Stimulated activated CD4-positive, alpha-beta T cell treated with anti-CD3 and anti-CD28 coated beads, TNF-alpha, amount 100 ng/mL, for 1 hour (primary cell): ENCODE data around the gene ATP11A.

Experiments
- DNase-seq, 3 donors: peaks; one replicate each; pipeline ENCODE4 v3.0.0-alpha.2; 2020; ENCODE audit warnings: low read depth in 3 of 3, low spot score in 1 of 3

The ATP11A gene

GRCh38 chr13:112756967-112757758, 67.3 kb downstream of the ATP11A start:
- DNase-seq, result no peak

DNA sequence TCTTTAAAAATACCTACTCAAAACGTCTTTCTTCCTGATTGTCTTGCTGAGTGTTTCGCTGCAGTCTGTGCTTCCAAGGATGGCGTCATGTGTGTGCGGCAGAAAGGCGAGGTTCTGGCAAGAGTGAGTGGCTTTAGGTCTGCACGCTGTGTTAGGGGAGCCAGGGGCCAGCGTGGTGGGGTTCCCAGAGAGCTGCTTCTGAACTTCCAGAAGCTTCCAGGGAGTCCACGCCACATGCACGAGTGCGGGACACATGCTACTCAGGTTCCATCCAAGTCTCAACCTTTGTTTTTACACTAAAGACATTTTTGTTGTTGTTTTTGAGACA, 67.9 kb downstream of the ATP11A start:
- no peak for DNase-seq

DNA sequence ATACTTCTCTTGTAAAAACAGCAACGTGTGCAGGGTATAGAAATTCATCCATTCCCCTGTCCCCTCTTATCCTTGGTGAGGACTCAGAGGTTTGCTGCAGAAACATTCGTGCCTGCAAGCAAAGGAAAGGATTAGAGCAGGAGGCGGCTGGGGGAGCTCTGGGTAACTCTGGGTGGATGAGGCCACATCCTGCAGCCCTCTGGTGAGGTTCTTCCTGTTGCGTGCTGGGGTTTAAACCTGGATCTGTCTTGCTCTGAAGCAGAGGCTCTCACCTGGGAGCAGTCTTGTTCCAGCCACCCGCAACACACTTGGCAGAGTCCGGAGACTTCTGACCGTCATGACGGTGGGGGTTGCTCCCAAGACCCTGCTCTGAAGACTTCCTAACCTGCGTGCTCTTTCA, 69.2 kb downstream of the ATP11A start:
- DNase-seq, result no peak

GRCh38 chr13:112759827-112760226, 70.0 kb downstream of the ATP11A start:
- no peak for DNase-seq

DNA sequence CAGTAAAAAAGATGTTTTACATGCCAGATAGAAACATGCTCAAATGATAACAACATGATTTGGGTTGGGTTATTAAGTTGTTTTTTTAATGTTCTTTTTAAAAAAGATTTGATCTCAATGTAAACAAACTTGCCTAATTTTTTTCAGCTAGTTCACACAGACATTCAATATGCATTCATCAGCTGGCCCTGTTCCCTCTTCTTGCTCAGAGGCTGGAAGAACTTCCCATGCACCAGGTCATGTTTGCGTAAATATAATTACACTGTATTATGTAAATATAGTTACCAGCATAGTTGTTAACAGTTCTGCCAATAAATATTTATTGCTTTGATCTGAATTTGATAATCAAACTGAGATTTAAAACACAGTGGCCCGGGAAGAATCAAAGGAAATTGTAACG, 70.6 kb downstream of the ATP11A start:
- no peak for DNase-seq

DNA sequence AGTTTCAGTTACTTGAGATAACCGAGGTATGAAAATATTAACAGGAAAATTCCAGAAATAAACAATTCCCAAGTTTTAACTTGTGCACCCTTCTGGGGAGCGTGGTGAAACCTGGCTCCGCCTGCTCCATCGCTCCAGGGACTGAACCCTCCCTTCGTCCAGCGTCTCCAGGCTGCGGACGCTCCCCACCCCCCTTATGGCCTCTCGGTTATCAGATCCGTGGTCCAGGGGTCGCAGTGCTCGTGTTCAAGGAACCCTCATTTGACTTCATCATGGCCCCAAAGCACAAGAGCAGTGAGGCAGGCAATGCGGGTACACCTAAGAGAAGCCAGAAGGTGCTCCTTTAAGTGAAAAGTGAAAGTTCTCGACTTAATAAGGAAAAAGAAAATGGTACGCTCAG, 71.1 kb downstream of the ATP11A start:
- no peak for DNase-seq

- no peak for DNase-seq
Observed at GRCh38 chr13:112761701-112762689, 72.2 kb downstream of the ATP11A start.

- DNase-seq, result no peak
Observed at GRCh38 chr13:112762690-112763080, 72.8 kb downstream of the ATP11A start.

DNA sequence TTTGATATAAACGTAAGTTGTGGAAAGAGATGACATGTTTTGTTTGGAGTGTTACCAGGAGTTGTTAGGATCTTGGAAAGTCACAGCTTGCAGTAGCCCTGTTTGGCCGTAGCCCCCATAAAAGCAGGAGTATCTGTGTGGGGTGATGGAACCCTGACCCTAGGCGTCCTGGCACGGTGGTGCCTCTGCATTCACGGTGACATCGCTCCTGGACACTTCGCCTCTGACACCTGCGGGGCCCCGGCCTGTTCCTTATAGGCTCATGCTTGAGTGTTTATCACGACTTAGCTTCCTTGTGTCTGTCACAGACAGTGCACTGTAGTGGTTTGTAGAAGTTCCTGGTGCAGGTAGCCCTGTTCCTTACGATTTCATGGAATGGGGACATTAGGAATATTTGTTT, 74.2 kb downstream of the ATP11A start:
- DNase-seq, result no peak

DNA sequence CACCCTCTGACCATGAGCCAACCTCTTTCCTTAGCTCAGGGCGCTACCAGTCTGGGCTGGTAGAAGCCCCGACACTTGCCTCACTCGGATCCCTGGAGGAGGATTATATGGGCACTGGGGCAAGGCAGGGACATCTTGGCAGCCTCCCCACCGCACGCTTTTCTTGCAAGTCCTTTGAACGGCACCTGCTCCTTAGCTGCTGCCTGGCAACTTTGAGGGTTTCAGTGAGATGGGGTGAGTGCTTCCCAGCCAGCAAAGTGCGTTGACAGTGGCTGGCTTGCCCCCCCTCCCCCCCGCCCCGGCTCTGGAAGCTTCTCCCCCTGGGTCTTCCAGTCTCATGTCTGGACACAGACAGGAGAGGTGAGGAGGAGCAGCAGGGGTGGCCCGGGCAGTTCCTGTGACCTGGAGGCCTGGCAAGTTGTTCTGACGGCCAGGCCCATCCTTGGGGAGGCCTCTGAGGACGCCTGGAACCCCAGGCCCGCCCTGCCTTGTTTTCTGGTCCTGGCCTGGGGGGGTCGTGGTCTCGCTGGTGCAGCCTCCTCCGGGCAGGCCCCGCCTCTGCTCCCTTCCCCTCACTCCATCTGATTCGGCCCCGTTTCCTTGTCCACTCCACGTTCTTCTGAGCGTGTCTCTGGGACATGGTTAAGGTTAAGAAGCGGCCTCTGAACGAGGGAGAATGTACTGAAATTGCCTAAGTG, 75.2 kb downstream of the ATP11A start:
- DNase-seq, result no peak

GRCh38 chr13:112765731-112766130, 75.9 kb downstream of the ATP11A start:
- no peak for DNase-seq

GRCh38 chr13:112766336-112766735, 76.5 kb downstream of the ATP11A start:
- no peak for DNase-seq

GRCh38 chr13:112767506-112768471, 78.0 kb downstream of the ATP11A start:
- no peak for DNase-seq

DNA sequence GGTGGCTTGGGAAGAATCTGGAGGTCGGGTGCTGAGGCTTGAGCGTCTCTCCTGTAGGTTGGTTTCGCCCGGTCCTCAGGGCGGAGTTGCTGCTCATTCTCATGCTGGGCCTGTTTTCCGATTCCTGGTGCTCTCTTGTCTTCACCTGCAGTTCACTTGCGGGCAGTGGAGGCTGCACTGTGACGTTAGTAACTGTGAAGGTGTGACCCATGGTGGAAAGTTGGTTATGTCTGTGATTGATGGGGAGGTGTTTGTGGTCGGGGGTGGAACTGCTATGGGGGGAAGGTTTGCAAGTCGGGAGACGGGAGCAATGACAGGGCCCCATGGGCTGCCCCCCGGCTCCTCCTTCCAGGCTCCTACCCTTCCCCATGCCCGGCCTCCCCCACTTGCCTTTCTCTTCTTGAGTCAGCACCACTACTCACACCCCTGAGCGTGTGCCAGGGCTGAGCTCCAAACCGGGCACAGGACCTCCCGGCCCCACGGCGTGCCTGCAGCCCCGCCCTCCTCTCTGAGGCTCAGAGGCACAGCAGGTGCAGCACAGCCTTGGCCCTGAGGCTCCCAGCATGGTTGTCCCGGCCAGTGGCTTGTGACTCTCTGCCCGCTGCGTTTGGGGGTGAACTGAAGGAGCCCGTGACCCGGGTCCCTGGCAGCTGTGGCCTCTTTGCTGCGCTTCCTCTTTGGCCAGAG, 79.1 kb downstream of the ATP11A start:
- DNase-seq, result no peak

GRCh38 chr13:112769615-112770014, 79.8 kb downstream of the ATP11A start:
- DNase-seq, result no peak

- DNase-seq, result no peak
Observed at GRCh38 chr13:112770504-112770903, 80.7 kb downstream of the ATP11A start.

- DNase-seq, result no peak
Observed at GRCh38 chr13:112771139-112771876, 81.5 kb downstream of the ATP11A start.

DNA sequence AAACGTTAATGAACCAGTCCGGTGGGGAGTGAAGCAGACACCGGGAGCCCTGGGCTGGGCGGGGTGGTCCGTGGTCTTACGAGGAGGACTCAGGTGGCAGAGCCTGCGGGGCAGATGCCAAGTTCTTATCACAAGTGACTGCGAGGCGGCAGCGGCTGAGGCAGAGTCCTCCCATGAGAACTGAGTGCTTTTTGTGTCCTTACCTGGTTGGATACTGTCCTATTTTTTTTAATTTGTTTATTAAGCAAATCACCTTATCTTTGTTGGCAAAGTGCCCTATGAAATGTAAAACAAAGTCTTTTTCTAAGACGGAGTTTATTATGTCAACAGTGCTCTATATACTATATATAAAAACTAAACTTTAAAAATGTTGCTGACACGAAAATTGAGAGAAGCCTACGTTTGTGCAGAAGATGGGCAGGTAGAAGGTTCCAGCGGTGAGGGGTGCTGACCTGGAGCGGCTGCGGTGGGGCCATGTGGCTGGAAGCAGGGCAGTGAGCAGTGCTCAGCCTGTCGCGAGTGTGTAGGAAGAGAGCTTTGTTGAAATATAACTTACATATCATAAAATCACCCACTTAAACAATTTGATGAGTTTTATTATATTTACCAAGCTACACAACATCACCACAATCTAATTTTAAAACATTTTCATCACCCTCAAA, 82.2 kb downstream of the ATP11A start:
- no peak for DNase-seq

GRCh38 chr13:112772539-112772909, 82.7 kb downstream of the ATP11A start:
- no peak for DNase-seq
